DOHH2 (cell line): ENCODE results near the gene AMTN.

ENCODE experiments used
- EZH2phosphoT487 ChIP-seq: fragments of 200-600 bp; sonication (generic); IDR thresholded peaks from 2 replicates; pipeline ENCODE4 v1.6.1; 2017; ENCODE audit warnings: borderline replicate concordance, mild to moderate bottlenecking, antibody characterized with exemption, low read length, moderate library complexity, mixed read lengths
- TF ChIP-seq, protein P1 (sequence below): fragments of 200-600 bp; sonication (generic); IDR thresholded peaks from one replicate; pipeline ENCODE4 v1.5.1; 2014; ENCODE audit warnings: antibody characterized with exemption, mild to moderate bottlenecking, low read depth, low read length; ENCODE audit not compliant: poor library complexity, severe bottlenecking

DNA sequence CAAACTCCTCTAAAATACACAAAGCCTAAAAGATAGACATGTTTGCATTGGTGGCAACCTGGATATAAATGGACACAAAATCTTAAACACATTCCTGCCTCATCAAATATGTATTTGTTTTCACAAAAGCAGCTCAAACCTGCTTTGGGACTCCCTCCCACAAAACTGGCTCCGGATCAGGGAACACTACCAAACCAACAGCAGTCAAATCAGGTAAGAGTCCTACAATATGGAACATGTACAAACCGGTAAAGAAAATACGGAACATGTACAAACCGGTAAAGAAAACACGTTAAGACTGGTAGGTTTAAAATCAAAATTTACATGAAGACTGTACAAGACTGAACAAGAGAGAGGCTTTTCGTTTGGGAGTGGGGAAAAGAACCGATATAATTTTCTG lies 4.3 kb downstream of the AMTN start:
- TF ChIP-seq, protein P1, sequence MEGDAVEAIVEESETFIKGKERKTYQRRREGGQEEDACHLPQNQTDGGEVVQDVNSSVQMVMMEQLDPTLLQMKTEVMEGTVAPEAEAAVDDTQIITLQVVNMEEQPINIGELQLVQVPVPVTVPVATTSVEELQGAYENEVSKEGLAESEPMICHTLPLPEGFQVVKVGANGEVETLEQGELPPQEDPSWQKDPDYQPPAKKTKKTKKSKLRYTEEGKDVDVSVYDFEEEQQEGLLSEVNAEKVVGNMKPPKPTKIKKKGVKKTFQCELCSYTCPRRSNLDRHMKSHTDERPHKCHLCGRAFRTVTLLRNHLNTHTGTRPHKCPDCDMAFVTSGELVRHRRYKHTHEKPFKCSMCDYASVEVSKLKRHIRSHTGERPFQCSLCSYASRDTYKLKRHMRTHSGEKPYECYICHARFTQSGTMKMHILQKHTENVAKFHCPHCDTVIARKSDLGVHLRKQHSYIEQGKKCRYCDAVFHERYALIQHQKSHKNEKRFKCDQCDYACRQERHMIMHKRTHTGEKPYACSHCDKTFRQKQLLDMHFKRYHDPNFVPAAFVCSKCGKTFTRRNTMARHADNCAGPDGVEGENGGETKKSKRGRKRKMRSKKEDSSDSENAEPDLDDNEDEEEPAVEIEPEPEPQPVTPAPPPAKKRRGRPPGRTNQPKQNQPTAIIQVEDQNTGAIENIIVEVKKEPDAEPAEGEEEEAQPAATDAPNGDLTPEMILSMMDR, result no peak
- no peak for TF ChIP-seq EZH2phosphoT487
